Cardiac septum (tissue), 1 donor: Measurements from ENCODE around the gene NAT10. TPM values are rescaled to one million over a fixed set of nuclear protein-coding genes. Genes with fewer than 3 reads are reported as not detected.
"Not testable (repeated sequence)": the region's sequence is repeated elsewhere in the genome, so short reads cannot be mapped to it uniquely, and the experiment has no call there.

ENCODE experiments used
- DNase-seq: peaks from one replicate; pipeline ENCODE4 v3.0.0-alpha.2; 2020; ENCODE audit warnings: low spot score
- intact Hi-C: fragments of 100-400 bp; cut with DNase I; formaldehyde crosslinking; loops from one replicate; pipeline ENCODE4 v1.14.0; 2022
- long read RNA-seq: library from polyadenylated mRNA; unstranded; transcript quantifications from one replicate; pipeline ENCODE4 v2.0.0, GENCODE V29; 2021
- total RNA-seq: library from RNA; stranded (reverse); fragmentation: NEBNext Ultra II Directional; extraction: Animal tissue kit (Norgen Biotek cat#: 25700); gene quantifications from one replicate; pipeline ENCODE4 v1.2.1, GENCODE V29; 2021
- donor health status: DM: no; HTN: no; CAD: no.

Gene NAT10
- total RNA-seq: 23.2 TPM
- long read RNA-seq, full-length matches to known transcripts: 6 of 16 reads
- long read RNA-seq, partial matches to known transcripts: 6 of 16 reads
- long read RNA-seq, other reads (novel, unspliced or antisense): 4 of 16 reads

GRCh38 chr11:34105079-34105956 is at the start of gene NAT10:
Gene NAT10 (plus strand): TSS chr11:34105629. CDS start chr11:34108226, 2,597 bp downstream.
- DNase-seq: peak; percentile 98
- intact Hi-C loops: loop anchor here (1.0 to 10.0 kb wide), 3 partner anchors 54 to 809 kb away; partner anchors contain the start of genes ABTB2, APIP, CAPRIN1 and PDHX

- DNase-seq: no peak
- intact Hi-C loops: no loop called here
Measured at GRCh38 chr11:34056672-34057071, 48.8 kb upstream of the NAT10 start.

- no peak for DNase-seq
- intact Hi-C loops: no loop called here
Measured at GRCh38 chr11:34063061-34063795, 42.2 kb upstream of the NAT10 start.

GRCh38 chr11:34064291-34064690 is 41.1 kb upstream of the NAT10 start:
- intact Hi-C loops: no loop called here
- no peak for DNase-seq

GRCh38 chr11:34065505-34066203 is 39.8 kb upstream of the NAT10 start:
- DNase-seq: no peak
- intact Hi-C loops: no loop called here

- intact Hi-C loops: not testable (repeated sequence)
Measured at GRCh38 chr11:34066766-34067165, 38.7 kb upstream of the NAT10 start.

GRCh38 chr11:34067383-34068065 is 37.9 kb upstream of the NAT10 start:
- intact Hi-C loops: no loop called here
- DNase-seq: no peak

More at GRCh38 chr11:34066766-34067165, 38.7 kb upstream of the NAT10 start:
- DNase-seq: not testable (repeated sequence)

- DNase-seq: no peak
- intact Hi-C loops: no loop called here
Measured at GRCh38 chr11:34068111-34068510, 37.3 kb upstream of the NAT10 start.

GRCh38 chr11:34071306-34071705 is 34.1 kb upstream of the NAT10 start:
- intact Hi-C loops, DNase-seq: not testable (repeated sequence)

- no peak for DNase-seq
- intact Hi-C loops: no loop called here
Measured at GRCh38 chr11:34072041-34072440, 33.4 kb upstream of the NAT10 start.

GRCh38 chr11:34072832-34073231 is 32.6 kb upstream of the NAT10 start:
- intact Hi-C loops: no loop called here

GRCh38 chr11:34074391-34074790 is 31.0 kb upstream of the NAT10 start:
- intact Hi-C loops: no loop called here
- no peak for DNase-seq

More at GRCh38 chr11:34072832-34073231, 32.6 kb upstream of the NAT10 start:
- DNase-seq: no peak

- intact Hi-C loops: no loop called here
Measured at GRCh38 chr11:34075178-34075820, 30.1 kb upstream of the NAT10 start.

GRCh38 chr11:34080609-34081008 is 24.8 kb upstream of the NAT10 start:
- no peak for DNase-seq
- intact Hi-C loops: no loop called here

More at GRCh38 chr11:34075178-34075820, 30.1 kb upstream of the NAT10 start:
- no peak for DNase-seq

- intact Hi-C loops: no loop called here
- no peak for DNase-seq
Measured at GRCh38 chr11:34084637-34085036, 20.8 kb upstream of the NAT10 start.

- no peak for DNase-seq
- intact Hi-C loops: no loop called here
Measured at GRCh38 chr11:34086554-34087283, 18.7 kb upstream of the NAT10 start.

- intact Hi-C loops: no loop called here
- no peak for DNase-seq
Measured at GRCh38 chr11:34091825-34092224, 13.6 kb upstream of the NAT10 start.

- DNase-seq, intact Hi-C loops: not testable (repeated sequence)
Measured at GRCh38 chr11:34094900-34095299, 10.5 kb upstream of the NAT10 start.
